Body of pancreas (tissue), 4 donors: ENCODE data around the gene NELFCD. TPM values are rescaled to one million over a fixed set of nuclear protein-coding genes. Genes with fewer than 3 reads are reported as not detected.

ENCODE experiments used
- ATAC-seq: fragments of 150-250 bp; one replicate; pipeline ENCODE4 v1.9.1; 2016
- DNase-seq, 4 donors: peaks; one replicate each; pipeline ENCODE4 v3.0.0-alpha.2; 2019
- H3K27ac ChIP-seq, 4 donors: fragments of 200-600 bp; sonication (generic); 1 replicate in 3 of 4; 2 replicates in 1 of 4; pipeline versions ENCODE4 v1.5.1 to v1.6.1; 2016 to 2019; ENCODE audit warnings: mild to moderate bottlenecking in 1 of 4, mixed read lengths in 1 of 4, moderate library complexity in 1 of 4
- H3K27me3 ChIP-seq, 2 donors: fragments of 200-600 bp; sonication (generic); one replicate each; pipeline ENCODE4 v1.6.0; 2016; ENCODE audit warnings: mild to moderate bottlenecking in 1 of 2
- H3K36me3 ChIP-seq, 2 donors: fragments of 200-600 bp; sonication (generic); replicated peaks in 1 of 2; 2 replicates each; pipeline ENCODE4 v1.5.1; 2016; ENCODE audit warnings: low read depth in 2 of 2; ENCODE audit not compliant: insufficient read depth in 1 of 2
- H3K4me1 ChIP-seq: fragments of 200-600 bp; sonication (generic); one replicate; pipeline ENCODE4 v1.6.0; 2016
- H3K4me3 ChIP-seq, 2 donors: fragments of 200-600 bp; sonication (generic); 1 replicate in 1 of 2; 2 replicates in 1 of 2; pipeline ENCODE4 v1.5.1; 2016 to 2019
- H3K9me3 ChIP-seq, 3 donors: fragments of 200-600 bp; sonication (generic); 1 replicate in 2 of 3; 2 replicates in 1 of 3; pipeline ENCODE4 v1.5.1; 2016
- CTCF ChIP-seq, 7 experiments: fragments of 450-650 bp in 4 of 7; fragments of 200-600 bp in 3 of 7; sonication (generic) in 3 of 7; IDR thresholded peaks; one replicate each; pipeline ENCODE4 v1.5.1; 2016 to 2019; ENCODE audit warnings: antibody characterized with exemption in 7 of 7
- POLR2A ChIP-seq, 3 donors: fragments of 450-650 bp; IDR thresholded peaks; one replicate each; pipeline ENCODE4 v1.6.1; 2016; ENCODE audit warnings: antibody characterized with exemption in 3 of 3, mild to moderate bottlenecking in 2 of 3
- WGBS, 2 donors: methylation state at CpG; one replicate each; pipeline ENCODE4 v1.1.5; 2017; 5-methylcytosine and 5-hydroxymethylcytosine counted together
- intact Hi-C: fragments of 100-400 bp; cut with DNase I; formaldehyde crosslinking; loops from one replicate; pipeline ENCODE4 v1.15.1; 2023
- total RNA-seq, 2 donors: library from RNA; depleted of rRNA; stranded (reverse); fragments of >200 nt; gene quantifications; one replicate each; pipeline ENCODE4 v1.1.0, GENCODE V29; 2016

NELFCD gene
- total RNA-seq, 2 donors from 2014 or later, result 35.9 to 45.9 TPM

GRCh38 chr20:59006864-59007664, 26.0 kb downstream of the NELFCD start, which contains the start of gene CTSZ:
TSS of gene CTSZ (minus strand) at chr20:59007254. CDS start at chr20:59007128, 126 bp downstream.
- DNase-seq (peak; percentile 52 to 71 (median 58)), ATAC-seq (peak; percentile 80)
- H3K27ac ChIP-seq, result peak within 1 kb of the TSS; percentile 21 to 81 (median 70)
- no peaks in the 10 kb centered on the region for H3K27me3 ChIP-seq
- peaks cover 40% of the 10 kb centered on the region for H3K4me1 ChIP-seq
- no peaks in the 10 kb centered on the region for H3K9me3 ChIP-seq
- intact Hi-C loops, result no loop called here
- peak within 1 kb of the TSS; percentile 31 to 51 for H3K4me3 ChIP-seq
- TF ChIP-seq POLR2A (IDR thresholded peaks at IDR 0.05) (peak; percentile 5 to 47 (median 37)), CTCF (IDR thresholded peaks at IDR 0.05) (no peak)
- H3K36me3 ChIP-seq, result no peaks in the 10 kb centered on the region
- WGBS, 2 donors, result 5 to 100% methylated on average over 1 to 58 of the region's 82 CpGs

GRCh38 chr20:59007665-59008511, 26.8 kb downstream of the NELFCD start:
- Histone ChIP-seq H3K4me3 (no peak overlapping the region), H3K27me3 (no peaks in the 10 kb centered on the region), H3K27ac (peak overlapping the region in 3 of 4 donors; percentile 70 to 81 (median 70)), H3K36me3 (no peaks in the 10 kb centered on the region), H3K4me1 (peaks cover 40% of the 10 kb centered on the region), H3K9me3 (no peaks in the 10 kb centered on the region)
- intact Hi-C loops, result no loop called here
- 70 to 89% methylated on average over 17 to 24 of the region's 24 CpGs for WGBS, 2 donors
- TF ChIP-seq CTCF (IDR thresholded peaks at IDR 0.05) (no peak), POLR2A (IDR thresholded peaks at IDR 0.05) (no peak)
- DNase-seq, result peak in 2 of 4 donors; percentile 29 to 60
- no peak for ATAC-seq

DNA sequence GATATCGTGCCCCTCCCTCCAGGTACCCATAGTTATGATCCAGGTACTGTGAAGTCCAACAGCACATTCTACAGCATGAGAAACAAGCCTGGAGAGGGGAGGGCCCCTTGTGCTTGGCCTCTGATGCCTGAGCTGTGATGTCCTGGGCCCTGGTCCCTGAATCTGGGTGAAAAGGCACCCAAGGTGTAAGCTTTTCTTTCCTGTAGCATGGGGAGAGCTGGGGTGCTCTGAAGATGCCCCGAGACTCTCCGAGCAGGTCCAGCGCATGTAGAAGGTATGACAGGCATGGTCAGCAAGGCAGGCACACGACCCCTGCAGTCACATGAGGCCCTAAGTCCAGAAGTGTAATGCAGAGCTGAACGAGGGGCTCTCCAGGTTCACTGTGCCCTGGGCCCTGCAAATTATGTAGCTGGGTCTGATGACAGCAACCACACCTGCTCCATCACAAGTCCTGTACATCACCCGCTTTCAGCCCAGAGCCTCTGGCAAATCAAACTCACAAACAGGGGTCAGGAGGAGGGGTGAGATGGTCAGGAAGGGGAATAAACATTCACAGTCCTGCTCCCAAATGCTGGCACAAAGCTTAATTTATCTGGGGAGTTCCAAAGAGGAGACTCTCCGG, 27.8 kb downstream of the NELFCD start:
- TF ChIP-seq CTCF (IDR thresholded peaks at IDR 0.05) (no peak), POLR2A (IDR thresholded peaks at IDR 0.05) (no peak)
- Histone ChIP-seq H3K4me3 (no peak overlapping the region), H3K9me3 (no peaks in the 10 kb centered on the region), H3K36me3 (no peaks in the 10 kb centered on the region), H3K27ac (no peak overlapping the region), H3K27me3 (no peaks in the 10 kb centered on the region), H3K4me1 (peaks cover 40% of the 10 kb centered on the region)
- ATAC-seq (no peak), DNase-seq (no peak)
- intact Hi-C loops, result no loop called here
- WGBS, 2 donors, result 81 to 85% methylated on average over 3 to 8 of the region's 8 CpGs

GRCh38 chr20:59010321-59010994, 29.4 kb downstream of the NELFCD start:
- H3K9me3 ChIP-seq, result no peaks in the 10 kb centered on the region
- peak overlapping the region in 2 of 4 donors; percentile 21 to 35 for H3K27ac ChIP-seq
- 73 to 76% methylated on average over 5 to 8 of the region's 8 CpGs for WGBS, 2 donors
- DNase-seq (no peak), ATAC-seq (no peak)
- H3K27me3 ChIP-seq, result no peaks in the 10 kb centered on the region
- intact Hi-C loops, result no loop called here
- H3K36me3 ChIP-seq, result no peaks in the 10 kb centered on the region
- H3K4me3 ChIP-seq, result no peak overlapping the region
- peaks cover 28% of the 10 kb centered on the region for H3K4me1 ChIP-seq
- TF ChIP-seq CTCF (IDR thresholded peaks at IDR 0.05), result no peak
- no peak for TF ChIP-seq POLR2A (IDR thresholded peaks at IDR 0.05)
